CD1c-positive myeloid dendritic cell (primary cell): ENCODE measurements around the gene TRPV3.
"Not testable (repeated sequence)": the region's sequence is repeated elsewhere in the genome, so short reads cannot be mapped to it uniquely, and the experiment has no call there.

Source experiments
- DNase-seq: peaks from one replicate; pipeline ENCODE4 v3.0.0-alpha.2; 2016; ENCODE audit errors: extremely low spot score

TRPV3 gene

DNA sequence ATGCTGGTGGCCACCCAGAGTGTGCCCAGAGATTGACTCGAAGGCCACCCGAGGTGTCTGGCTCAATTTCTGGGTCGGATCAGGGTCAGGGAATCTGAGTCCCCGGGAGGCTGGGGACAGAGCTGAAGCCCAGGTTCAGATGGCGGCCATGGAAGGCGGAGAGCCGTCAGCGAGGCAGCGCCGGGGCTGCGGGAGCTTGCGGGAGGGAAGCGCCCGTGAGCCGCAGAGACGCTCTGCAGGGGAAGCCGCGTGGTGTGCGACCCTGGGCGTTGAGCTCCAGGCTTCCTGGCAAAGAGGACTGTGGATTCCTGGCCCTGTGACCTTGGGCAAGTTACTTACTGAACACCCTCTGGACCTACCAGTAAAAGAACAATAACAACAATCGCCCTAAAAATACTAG is 85.5 kb downstream of the TRPV3 start:
- DNase-seq: no peak

DNA sequence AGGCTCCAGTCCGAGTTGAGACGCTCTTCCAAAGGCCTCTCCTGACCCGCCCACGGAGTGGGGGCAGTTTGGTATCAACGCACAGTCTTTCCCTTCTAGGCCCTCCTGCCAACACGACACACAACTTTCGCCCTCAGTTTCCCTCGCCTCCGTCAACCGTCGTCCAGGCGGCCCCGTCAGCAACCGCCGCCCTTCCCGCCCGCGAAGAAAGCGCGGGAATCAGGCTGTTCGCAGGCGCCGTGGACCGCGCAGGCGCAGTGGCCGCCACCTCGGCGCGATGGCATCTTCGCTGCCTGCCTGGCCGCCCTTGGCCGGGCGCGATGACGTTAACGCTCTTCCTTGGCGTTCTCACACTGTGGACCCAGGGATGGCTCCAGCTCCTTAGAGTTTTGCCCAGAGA is 86.0 kb downstream of the TRPV3 start, which contains the start of gene SPATA22:
SPATA22 (minus strand) TSS at position 221 of the 400 bp plus-strand sequence. CDS start 2,494 bp downstream, outside the sequence.
- no peak for DNase-seq

DNA sequence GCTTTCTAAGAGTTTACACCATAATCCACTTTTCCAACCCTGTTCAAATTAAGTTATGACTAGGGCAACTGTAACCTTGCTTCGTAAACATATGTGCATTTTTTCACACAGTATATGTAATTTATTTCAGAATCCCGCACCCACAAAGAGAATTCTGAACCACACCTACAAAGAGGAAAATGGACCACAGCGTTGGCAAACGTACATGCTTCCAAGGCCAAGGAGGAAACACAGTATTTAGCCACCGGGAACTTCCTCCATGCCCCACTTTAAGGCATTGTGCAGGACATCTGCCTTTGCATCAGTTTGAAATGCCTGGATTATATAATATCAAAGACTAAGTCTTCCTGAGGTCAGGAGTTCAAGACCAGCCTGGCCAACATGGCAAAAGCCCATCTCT is 88.1 kb downstream of the TRPV3 start:
- no peak for DNase-seq

DNA sequence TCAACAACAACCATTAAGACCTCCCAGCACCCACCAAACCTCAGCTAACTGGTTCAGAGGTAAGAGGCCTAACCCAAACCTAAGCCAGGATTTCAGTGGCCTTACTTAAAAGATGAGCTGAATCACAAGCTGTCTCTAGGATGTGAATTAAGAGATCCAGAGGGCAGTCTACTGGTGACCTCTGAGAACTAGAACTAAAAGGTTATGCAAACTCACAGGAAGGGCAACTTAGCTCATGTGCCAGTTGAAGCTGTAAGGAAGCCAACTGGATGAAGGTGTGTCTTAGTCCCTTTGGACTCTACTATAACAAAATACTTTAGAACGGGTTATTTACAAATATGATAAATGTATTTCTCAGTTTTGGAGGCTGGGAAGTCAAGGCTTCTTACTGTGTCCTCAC is 91.3 kb downstream of the TRPV3 start:
- DNase-seq: not testable (repeated sequence)
